WTC11 (cell line): ENCODE data around the gene GCM1. TPM values are rescaled to one million over a fixed set of nuclear protein-coding genes. Genes with fewer than 3 reads are reported as not detected.

Source experiments
- ATAC-seq: fragments of 200-7000 bp; cut with Tn5 transposase; 2 replicates; pipeline ENCODE4 v1.10.0; 2021; ENCODE audit warnings: mild to moderate bottlenecking, moderate library complexity
- CTCF ChIA-PET: fragments of 300-600 bp; sonication (Branson Sonifier 250); formaldehyde crosslinking; loops from one replicate; lab custom pipeline; 2021; ENCODE audit warnings: antibody characterized with exemption; lab: Charles Lee
- POLR2A ChIA-PET: fragments of 350-600 bp; sonication (Branson Sonifier 250); formaldehyde crosslinking; loops from one replicate; lab custom pipeline; 2021; ENCODE audit warnings: antibody characterized with exemption; lab: Charles Lee
- DNase-seq: peaks from one replicate; pipeline ENCODE4 v3.0.0; 2021; ENCODE audit warnings: low spot score
- H3K27ac Mint-ChIP-seq: 2 replicates; pipeline ENCODE4 v1.8.0; 2021; ENCODE audit warnings: mixed read lengths
- H3K27me3 Mint-ChIP-seq: 2 replicates; pipeline ENCODE4 v1.8.0; 2021; ENCODE audit warnings: low read depth, mild to moderate bottlenecking, moderate library complexity, mixed read lengths
- H3K36me3 Mint-ChIP-seq: 2 replicates; pipeline ENCODE4 v1.8.0; 2021; ENCODE audit warnings: mixed read lengths
- H3K4me1 Mint-ChIP-seq: 2 replicates; pipeline ENCODE4 v1.8.0; 2022; ENCODE audit warnings: mixed read lengths
- H3K4me3 Mint-ChIP-seq: 2 replicates; pipeline ENCODE4 v1.8.0; 2021; ENCODE audit warnings: mild to moderate bottlenecking, moderate library complexity, mixed read lengths
- H3K9me3 Mint-ChIP-seq: 2 replicates; pipeline ENCODE4 v1.8.0; 2021; ENCODE audit warnings: mixed read lengths
- AFF4 ChIP-seq: sonication (generic); formaldehyde crosslinking; IDR thresholded peaks from 2 replicates; pipeline ENCODE4 v1.8.1; 2023; ENCODE audit warnings: mild to moderate bottlenecking, missing genetic modification reagents, borderline replicate concordance
- ARID4B ChIP-seq: sonication (generic); formaldehyde crosslinking; IDR thresholded peaks from 2 replicates; pipeline ENCODE4 v1.8.0; 2023; ENCODE audit warnings: missing genetic modification reagents, mild to moderate bottlenecking, borderline replicate concordance
- E2F1 ChIP-seq: sonication (generic); formaldehyde crosslinking; IDR thresholded peaks from 2 replicates; pipeline ENCODE4 v1.8.0; 2022; ENCODE audit warnings: mild to moderate bottlenecking, missing genetic modification reagents
- PREB ChIP-seq: sonication (generic); formaldehyde crosslinking; IDR thresholded peaks from 2 replicates; pipeline ENCODE4 v1.8.1; 2022; ENCODE audit warnings: mild to moderate bottlenecking, missing genetic modification reagents, moderate library complexity, borderline replicate concordance
- STAT6 ChIP-seq: sonication (generic); formaldehyde crosslinking; conservative IDR thresholded peaks from 2 replicates; pipeline ENCODE4 v1.8.1; 2023; ENCODE audit warnings: mild to moderate bottlenecking, low read depth, missing genetic modification reagents, moderate library complexity
- ZNF425 ChIP-seq: fragments of 250-450 bp; sonication (Bioruptor Pico); conservative IDR thresholded peaks from 2 replicates; pipeline ENCODE4 v1.9.0; 2021; ENCODE audit warnings: mild to moderate bottlenecking
- ZNF671 ChIP-seq: fragments of 250-450 bp; sonication (Bioruptor Pico); IDR thresholded peaks from 2 replicates; pipeline ENCODE4 v1.8.0; 2021; ENCODE audit warnings: mild to moderate bottlenecking
- total RNA-seq: library from RNA; stranded (reverse); gene quantifications from 3 replicates; pipeline ENCODE4 v1.2.3, GENCODE V29; 2021

Gene GCM1
- total RNA-seq, 1 experiment from 2014 or later: 0.09 TPM

GRCh38 chr6:53168516-53169267, 20.1 kb upstream of the GCM1 start:
- ChIA-PET POLR2A (no interaction called here), CTCF (interaction anchor here (1.0 to 1.2 kb wide), 5 partner anchors 13 to 325 kb away, joined by 3 to 4 read pairs (median 3); no protein-coding TSS in a partner anchor)
- Mint-ChIP-seq H3K4me3 (no peak overlapping the region), H3K27ac (no peak overlapping the region), H3K4me1 (peaks cover 6% of the 10 kb centered on the region), H3K27me3 (no peaks in the 10 kb centered on the region), H3K9me3 (peaks cover 8% of the 10 kb centered on the region), H3K36me3 (no peaks in the 10 kb centered on the region)
- no peak for DNase-seq
- ATAC-seq: no peak
- TF ChIP-seq E2F1 (no peak), PREB (CRISPR knock-in tag) (no peak), AFF4 (CRISPR knock-in tag) (no peak), ZNF425 (no peak), STAT6 (CRISPR knock-in tag) (no peak), ZNF671 (no peak), ARID4B (no peak)
